WTC11 (cell line): ENCODE results near the gene MAST4. TPM values are rescaled to one million over a fixed set of nuclear protein-coding genes. Genes with fewer than 3 reads are reported as not detected.
A peak's percentile ranks its signal among the peaks of the same experiment; 100 is the strongest.

Experiments used
- ATAC-seq: fragments of 200-7000 bp; cut with Tn5 transposase; 2 replicates; pipeline ENCODE4 v1.10.0; 2021; ENCODE audit warnings: mild to moderate bottlenecking, moderate library complexity
- CTCF ChIA-PET: fragments of 300-600 bp; sonication (Branson Sonifier 250); formaldehyde crosslinking; loops from one replicate; lab custom pipeline; 2021; ENCODE audit warnings: antibody characterized with exemption; lab: Charles Lee
- POLR2A ChIA-PET: fragments of 350-600 bp; sonication (Branson Sonifier 250); formaldehyde crosslinking; loops from one replicate; lab custom pipeline; 2021; ENCODE audit warnings: antibody characterized with exemption; lab: Charles Lee
- DNase-seq: peaks from one replicate; pipeline ENCODE4 v3.0.0; 2021; ENCODE audit warnings: low spot score
- H3K27ac Mint-ChIP-seq: 2 replicates; pipeline ENCODE4 v1.8.0; 2021; ENCODE audit warnings: mixed read lengths
- H3K27me3 Mint-ChIP-seq: 2 replicates; pipeline ENCODE4 v1.8.0; 2021; ENCODE audit warnings: low read depth, mild to moderate bottlenecking, moderate library complexity, mixed read lengths
- H3K36me3 Mint-ChIP-seq: 2 replicates; pipeline ENCODE4 v1.8.0; 2021; ENCODE audit warnings: mixed read lengths
- H3K4me1 Mint-ChIP-seq: 2 replicates; pipeline ENCODE4 v1.8.0; 2022; ENCODE audit warnings: mixed read lengths
- H3K4me3 Mint-ChIP-seq: 2 replicates; pipeline ENCODE4 v1.8.0; 2021; ENCODE audit warnings: mild to moderate bottlenecking, moderate library complexity, mixed read lengths
- H3K9me3 Mint-ChIP-seq: 2 replicates; pipeline ENCODE4 v1.8.0; 2021; ENCODE audit warnings: mixed read lengths
- CREM ChIP-seq: sonication (generic); formaldehyde crosslinking; IDR thresholded peaks from 2 replicates; pipeline ENCODE4 v1.8.1; 2022; ENCODE audit warnings: mild to moderate bottlenecking, missing genetic modification reagents, moderate library complexity
- ELF4 ChIP-seq: sonication (generic); formaldehyde crosslinking; IDR thresholded peaks from 2 replicates; pipeline ENCODE4 v1.8.1; 2022; ENCODE audit warnings: low read depth, mild to moderate bottlenecking, moderate library complexity, missing genetic modification reagents
- FOXK1 ChIP-seq: sonication (generic); formaldehyde crosslinking; IDR thresholded peaks from 2 replicates; pipeline ENCODE4 v1.8.0; 2022; ENCODE audit warnings: mild to moderate bottlenecking, moderate library complexity, missing genetic modification reagents
- FOXP1 ChIP-seq: sonication (generic); formaldehyde crosslinking; IDR thresholded peaks from 2 replicates; pipeline ENCODE4 v1.8.0; 2022; ENCODE audit warnings: missing genetic modification reagents, mild to moderate bottlenecking, moderate library complexity, borderline replicate concordance
- GTF2I ChIP-seq: fragments of 250-450 bp; sonication (Bioruptor Pico); conservative IDR thresholded peaks from 2 replicates; pipeline ENCODE4 v1.4.0; 2021; ENCODE audit warnings: mild to moderate bottlenecking
- MAX ChIP-seq: sonication (generic); formaldehyde crosslinking; IDR thresholded peaks from 2 replicates; pipeline ENCODE4 v1.8.0; 2022; ENCODE audit warnings: mild to moderate bottlenecking, missing genetic modification reagents
- MXD4 ChIP-seq: fragments of 250-450 bp; sonication (Bioruptor Pico); IDR thresholded peaks from 2 replicates; pipeline ENCODE4 v1.8.0; 2021; ENCODE audit warnings: mild to moderate bottlenecking, moderate library complexity, borderline replicate concordance
- NFATC4 ChIP-seq: fragments of 250-450 bp; sonication (Bioruptor Pico); IDR thresholded peaks from 2 replicates; pipeline ENCODE4 v1.9.0; 2021; ENCODE audit warnings: mild to moderate bottlenecking
- NR1H2 ChIP-seq: sonication (generic); formaldehyde crosslinking; IDR thresholded peaks from 2 replicates; pipeline ENCODE4 v1.9.0; 2021; ENCODE audit warnings: mild to moderate bottlenecking, moderate library complexity, missing genetic modification reagents
- OVOL2 ChIP-seq: fragments of 250-450 bp; sonication (Bioruptor Pico); IDR thresholded peaks from 2 replicates; pipeline ENCODE4 v1.9.0; 2021; ENCODE audit warnings: mild to moderate bottlenecking, borderline replicate concordance
- PRRX2 ChIP-seq: fragments of 250-450 bp; sonication (Bioruptor Pico); IDR thresholded peaks from 2 replicates; pipeline ENCODE4 v1.8.0; 2021; ENCODE audit warnings: mild to moderate bottlenecking
- RELA ChIP-seq: sonication (generic); formaldehyde crosslinking; IDR thresholded peaks from 2 replicates; pipeline ENCODE4 v1.8.1; 2022; ENCODE audit warnings: missing genetic modification reagents, mild to moderate bottlenecking, borderline replicate concordance
- RORB ChIP-seq: fragments of 250-450 bp; sonication (Bioruptor Pico); IDR thresholded peaks from 2 replicates; pipeline ENCODE4 v1.9.0; 2021; ENCODE audit warnings: mild to moderate bottlenecking
- SMAD4 ChIP-seq: sonication (generic); formaldehyde crosslinking; IDR thresholded peaks from 2 replicates; pipeline ENCODE4 v1.8.0; 2022; ENCODE audit warnings: mild to moderate bottlenecking, missing genetic modification reagents
- SOX15 ChIP-seq: fragments of 250-450 bp; sonication (Bioruptor Pico); IDR thresholded peaks from 2 replicates; pipeline ENCODE4 v1.9.0; 2021; ENCODE audit warnings: mild to moderate bottlenecking
- TCF7 ChIP-seq: sonication (generic); formaldehyde crosslinking; IDR thresholded peaks from 2 replicates; pipeline ENCODE4 v1.8.0; 2022; ENCODE audit warnings: mild to moderate bottlenecking, low read depth, missing genetic modification reagents, moderate library complexity
- TEAD1 ChIP-seq: sonication (generic); formaldehyde crosslinking; IDR thresholded peaks from 2 replicates; pipeline ENCODE4 v1.8.0; 2022; ENCODE audit warnings: mild to moderate bottlenecking, missing genetic modification reagents
- ZBTB21 ChIP-seq: sonication (generic); formaldehyde crosslinking; IDR thresholded peaks from 2 replicates; pipeline ENCODE4 v1.8.1; 2023; ENCODE audit warnings: mild to moderate bottlenecking, missing genetic modification reagents, borderline replicate concordance
- ZNF121 ChIP-seq: sonication (generic); formaldehyde crosslinking; IDR thresholded peaks from 2 replicates; pipeline ENCODE4 v1.8.0; 2023; ENCODE audit warnings: missing genetic modification reagents
- ZNF138 ChIP-seq: sonication (generic); formaldehyde crosslinking; conservative IDR thresholded peaks from 2 replicates; pipeline ENCODE4 v1.8.1; 2022; ENCODE audit warnings: mild to moderate bottlenecking, moderate library complexity, missing genetic modification reagents
- ZNF232 ChIP-seq: sonication (generic); formaldehyde crosslinking; IDR thresholded peaks from 2 replicates; pipeline ENCODE4 v1.8.0; 2022; ENCODE audit warnings: mild to moderate bottlenecking, missing genetic modification reagents
- ZNF263 ChIP-seq: sonication (generic); formaldehyde crosslinking; IDR thresholded peaks from 2 replicates; pipeline ENCODE4 v1.8.1; 2022; ENCODE audit warnings: low read depth, mild to moderate bottlenecking, moderate library complexity, missing genetic modification reagents
- ZNF317 ChIP-seq: sonication (generic); formaldehyde crosslinking; IDR thresholded peaks from 2 replicates; pipeline ENCODE4 v1.8.1; 2023; ENCODE audit warnings: low read depth, mild to moderate bottlenecking, moderate library complexity, missing genetic modification reagents, borderline replicate concordance
- ZNF396 ChIP-seq: fragments of 250-450 bp; sonication (Bioruptor Pico); IDR thresholded peaks from 2 replicates; pipeline ENCODE4 v1.8.0; 2021; ENCODE audit warnings: mild to moderate bottlenecking, moderate library complexity, borderline replicate concordance
- ZNF423 ChIP-seq: fragments of 250-450 bp; sonication (Bioruptor Pico); IDR thresholded peaks from 2 replicates; pipeline ENCODE4 v2.1.2; 2022; ENCODE audit warnings: mild to moderate bottlenecking, moderate library complexity
- ZNF512 ChIP-seq: sonication (generic); formaldehyde crosslinking; IDR thresholded peaks from 2 replicates; pipeline ENCODE4 v1.8.1; 2022; ENCODE audit warnings: missing genetic modification reagents, borderline replicate concordance
- total RNA-seq: library from RNA; stranded (reverse); gene quantifications from 3 replicates; pipeline ENCODE4 v1.2.3, GENCODE V29; 2021
- TF ChIP-seq, protein P1 (sequence below): sonication (generic); formaldehyde crosslinking; IDR thresholded peaks from 2 replicates; pipeline ENCODE4 v1.8.1; 2022; ENCODE audit warnings: low read depth, missing genetic modification reagents, borderline replicate concordance
- TF ChIP-seq, protein P2 (sequence below): sonication (generic); formaldehyde crosslinking; conservative IDR thresholded peaks from 2 replicates; pipeline ENCODE4 v1.8.1; 2023; ENCODE audit warnings: mild to moderate bottlenecking, low read depth, missing genetic modification reagents, moderate library complexity
- TF ChIP-seq, protein P3 (sequence below): sonication (generic); formaldehyde crosslinking; IDR thresholded peaks from 2 replicates; pipeline ENCODE4 v1.8.0; 2022; ENCODE audit warnings: mild to moderate bottlenecking, missing genetic modification reagents

Gene MAST4
- total RNA-seq, 1 experiment from 2014 or later, result 8.0 TPM

- Mint-ChIP-seq H3K9me3 (no peaks in the 10 kb centered on the region), H3K27me3 (no peaks in the 10 kb centered on the region), H3K27ac (peak overlapping the region; percentile 85), H3K36me3 (no peaks in the 10 kb centered on the region), H3K4me3 (peak overlapping the region; percentile 2), H3K4me1 (peaks cover 59% of the 10 kb centered on the region)
- CTCF ChIA-PET, result interaction anchor here (0.8 to 1.7 kb wide), 4 partner anchors 29 to 537 kb away, joined by 3 to 4 read pairs (median 3); no protein-coding TSS in a partner anchor
- TF ChIP-seq CREM (CRISPR knock-in tag), result no peak
- no peak for TF ChIP-seq SMAD4 (CRISPR knock-in tag)
- no peak for TF ChIP-seq ZBTB21 (CRISPR knock-in tag)
- no peak for TF ChIP-seq NR1H2 (CRISPR knock-in tag)
- TF ChIP-seq MXD4 (CRISPR knock-in tag), result no peak
- TF ChIP-seq NFATC4, result no peak
- TF ChIP-seq ELF4 (CRISPR knock-in tag), result no peak
- no peak for TF ChIP-seq RELA (CRISPR knock-in tag)
- TF ChIP-seq ZNF317 (CRISPR knock-in tag), result no peak
- TF ChIP-seq ZNF512 (CRISPR knock-in tag), result no peak
- TF ChIP-seq, protein P1, sequence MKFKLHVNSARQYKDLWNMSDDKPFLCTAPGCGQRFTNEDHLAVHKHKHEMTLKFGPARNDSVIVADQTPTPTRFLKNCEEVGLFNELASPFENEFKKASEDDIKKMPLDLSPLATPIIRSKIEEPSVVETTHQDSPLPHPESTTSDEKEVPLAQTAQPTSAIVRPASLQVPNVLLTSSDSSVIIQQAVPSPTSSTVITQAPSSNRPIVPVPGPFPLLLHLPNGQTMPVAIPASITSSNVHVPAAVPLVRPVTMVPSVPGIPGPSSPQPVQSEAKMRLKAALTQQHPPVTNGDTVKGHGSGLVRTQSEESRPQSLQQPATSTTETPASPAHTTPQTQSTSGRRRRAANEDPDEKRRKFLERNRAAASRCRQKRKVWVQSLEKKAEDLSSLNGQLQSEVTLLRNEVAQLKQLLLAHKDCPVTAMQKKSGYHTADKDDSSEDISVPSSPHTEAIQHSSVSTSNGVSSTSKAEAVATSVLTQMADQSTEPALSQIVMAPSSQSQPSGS (CRISPR knock-in tag), result no peak
- TF ChIP-seq, protein P2, sequence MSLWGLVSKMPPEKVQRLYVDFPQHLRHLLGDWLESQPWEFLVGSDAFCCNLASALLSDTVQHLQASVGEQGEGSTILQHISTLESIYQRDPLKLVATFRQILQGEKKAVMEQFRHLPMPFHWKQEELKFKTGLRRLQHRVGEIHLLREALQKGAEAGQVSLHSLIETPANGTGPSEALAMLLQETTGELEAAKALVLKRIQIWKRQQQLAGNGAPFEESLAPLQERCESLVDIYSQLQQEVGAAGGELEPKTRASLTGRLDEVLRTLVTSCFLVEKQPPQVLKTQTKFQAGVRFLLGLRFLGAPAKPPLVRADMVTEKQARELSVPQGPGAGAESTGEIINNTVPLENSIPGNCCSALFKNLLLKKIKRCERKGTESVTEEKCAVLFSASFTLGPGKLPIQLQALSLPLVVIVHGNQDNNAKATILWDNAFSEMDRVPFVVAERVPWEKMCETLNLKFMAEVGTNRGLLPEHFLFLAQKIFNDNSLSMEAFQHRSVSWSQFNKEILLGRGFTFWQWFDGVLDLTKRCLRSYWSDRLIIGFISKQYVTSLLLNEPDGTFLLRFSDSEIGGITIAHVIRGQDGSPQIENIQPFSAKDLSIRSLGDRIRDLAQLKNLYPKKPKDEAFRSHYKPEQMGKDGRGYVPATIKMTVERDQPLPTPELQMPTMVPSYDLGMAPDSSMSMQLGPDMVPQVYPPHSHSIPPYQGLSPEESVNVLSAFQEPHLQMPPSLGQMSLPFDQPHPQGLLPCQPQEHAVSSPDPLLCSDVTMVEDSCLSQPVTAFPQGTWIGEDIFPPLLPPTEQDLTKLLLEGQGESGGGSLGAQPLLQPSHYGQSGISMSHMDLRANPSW (CRISPR knock-in tag), result no peak
- no peak for TF ChIP-seq ZNF396 (CRISPR knock-in tag)
- no peak for TF ChIP-seq ZNF138
- TF ChIP-seq PRRX2 (CRISPR knock-in tag), result no peak
- TF ChIP-seq ZNF423 (CRISPR knock-in tag), result no peak
- TF ChIP-seq ZNF263 (CRISPR knock-in tag), result no peak
- POLR2A ChIA-PET, result no interaction called here
- ATAC-seq (no peak), DNase-seq (no peak)
Observed at GRCh38 chr5:66960369-66961137, 364.4 kb downstream of the MAST4 start.

DNA sequence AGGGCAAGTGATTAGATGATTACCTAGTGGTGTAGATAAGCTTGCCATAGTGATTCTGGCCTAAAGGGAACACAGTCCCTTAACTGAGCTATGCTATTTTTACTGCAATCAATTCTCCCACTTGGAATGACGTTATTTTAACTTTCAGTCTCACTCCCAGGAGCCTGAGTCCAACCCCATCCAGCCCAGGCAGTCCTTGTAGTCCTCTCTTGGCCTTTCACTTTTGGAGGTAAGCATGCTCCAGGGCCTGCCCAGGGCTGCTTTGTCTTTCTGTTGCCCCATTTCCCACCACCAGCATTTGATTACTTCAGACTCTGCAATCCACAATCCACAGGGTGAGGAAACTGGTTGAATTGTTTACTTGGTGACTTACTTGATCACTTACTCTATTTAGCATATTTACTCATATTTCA is 367.4 kb downstream of the MAST4 start:
- Mint-ChIP-seq H3K36me3 (no peaks in the 10 kb centered on the region), H3K27me3 (no peaks in the 10 kb centered on the region), H3K27ac (peak overlapping the region; percentile 93), H3K4me1 (peaks cover 44% of the 10 kb centered on the region), H3K4me3 (no peak overlapping the region), H3K9me3 (peaks cover 7% of the 10 kb centered on the region; the same call in 1 of the 2 replicates)
- peak; percentile 39 for DNase-seq
- ChIA-PET CTCF (no interaction called here), POLR2A (no interaction called here)
- ATAC-seq, result peak; percentile 95
- TF ChIP-seq ZNF396 (CRISPR knock-in tag) (no peak), TEAD1 (no peak), SMAD4 (CRISPR knock-in tag) (no peak), GTF2I (no peak), ZNF138 (no peak), SOX15 (no peak), FOXP1 (CRISPR knock-in tag) (no peak), RORB (CRISPR knock-in tag) (no peak), CREM (CRISPR knock-in tag) (no peak), ZNF121 (CRISPR knock-in tag) (no peak), MAX (no peak), TCF7 (CRISPR knock-in tag) (no peak), ZNF232 (CRISPR knock-in tag) (no peak), OVOL2 (no peak), ELF4 (CRISPR knock-in tag) (no peak), RELA (CRISPR knock-in tag) (no peak), FOXK1 (CRISPR knock-in tag) (no peak)
- TF ChIP-seq, protein P3, sequence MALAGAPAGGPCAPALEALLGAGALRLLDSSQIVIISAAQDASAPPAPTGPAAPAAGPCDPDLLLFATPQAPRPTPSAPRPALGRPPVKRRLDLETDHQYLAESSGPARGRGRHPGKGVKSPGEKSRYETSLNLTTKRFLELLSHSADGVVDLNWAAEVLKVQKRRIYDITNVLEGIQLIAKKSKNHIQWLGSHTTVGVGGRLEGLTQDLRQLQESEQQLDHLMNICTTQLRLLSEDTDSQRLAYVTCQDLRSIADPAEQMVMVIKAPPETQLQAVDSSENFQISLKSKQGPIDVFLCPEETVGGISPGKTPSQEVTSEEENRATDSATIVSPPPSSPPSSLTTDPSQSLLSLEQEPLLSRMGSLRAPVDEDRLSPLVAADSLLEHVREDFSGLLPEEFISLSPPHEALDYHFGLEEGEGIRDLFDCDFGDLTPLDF (CRISPR knock-in tag), result no peak
